Choroid plexus epithelial cell (primary cell): ENCODE results near the gene ABCA8.
"Not testable (repeated sequence)": the region's sequence is repeated elsewhere in the genome, so short reads cannot be mapped to it uniquely, and the experiment has no call there.

ENCODE experiments used
- DNase-seq: peaks from one replicate; pipeline ENCODE4 v3.0.0-alpha.2; 2010; ENCODE audit warnings: low read depth
- H3K4me3 ChIP-seq: 2 replicates; pipeline ENCODE4 v1.5.1; 2011; ENCODE audit warnings: low read depth, mild to moderate bottlenecking, control low read depth, low read length, moderate library complexity
- CTCF ChIP-seq: conservative IDR thresholded peaks from 2 replicates; pipeline ENCODE4 v1.5.1; 2011; ENCODE audit warnings: low read depth, mild to moderate bottlenecking, control low read depth, inconsistent platforms, low read length, moderate library complexity

ABCA8 gene

DNA sequence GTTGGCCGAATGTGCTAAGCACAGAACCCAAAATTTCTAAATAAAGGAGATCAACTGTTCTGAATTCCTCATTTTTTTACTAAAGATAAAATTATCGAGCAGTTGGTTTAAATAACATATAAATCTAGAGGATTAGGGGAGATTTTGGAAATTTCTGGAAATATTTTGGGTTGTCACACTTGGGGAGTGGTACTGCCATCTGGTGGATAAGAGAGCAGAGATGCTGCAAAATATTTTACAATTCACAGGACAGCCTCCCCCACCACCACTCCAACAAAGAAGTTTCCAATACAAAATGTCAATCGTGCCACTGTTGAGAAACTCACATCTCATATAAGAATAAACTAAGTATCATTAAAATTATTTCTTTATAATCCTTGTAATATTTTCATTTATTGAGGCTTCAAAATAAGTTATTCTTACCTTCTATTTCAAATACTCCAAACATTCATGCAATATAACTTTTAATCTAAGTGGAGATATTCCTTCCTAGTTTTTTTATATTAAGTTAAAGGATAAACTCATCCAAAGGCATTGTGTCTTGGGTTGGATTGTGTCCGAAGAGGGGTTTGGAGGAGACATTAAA is 17.0 kb upstream of the ABCA8 start:
- H3K4me3 ChIP-seq: no peak overlapping the region
- peak; percentile 77 for TF ChIP-seq CTCF
- peak; percentile 59 for DNase-seq

DNA sequence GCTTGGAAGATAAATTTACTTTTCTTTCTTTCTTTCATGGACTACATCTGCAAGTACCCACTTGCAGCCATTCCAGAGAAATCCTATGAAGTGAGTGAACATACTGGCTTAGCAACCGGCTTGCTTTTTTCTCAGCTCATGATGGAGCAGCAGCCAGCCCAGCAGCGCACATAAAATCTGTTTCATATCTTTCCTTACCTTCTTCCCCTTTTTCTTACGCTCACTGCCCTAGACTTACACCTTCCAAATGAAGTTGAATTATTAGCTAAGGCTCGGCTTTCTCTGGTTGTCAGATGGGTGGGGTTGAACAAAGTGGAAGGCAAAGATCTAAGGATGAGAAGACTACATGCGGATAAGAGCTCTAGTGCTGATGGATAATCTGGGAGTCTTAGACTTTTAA is 13.9 kb upstream of the ABCA8 start:
- DNase-seq: no peak
- TF ChIP-seq CTCF: no peak
- H3K4me3 ChIP-seq: no peak overlapping the region

DNA sequence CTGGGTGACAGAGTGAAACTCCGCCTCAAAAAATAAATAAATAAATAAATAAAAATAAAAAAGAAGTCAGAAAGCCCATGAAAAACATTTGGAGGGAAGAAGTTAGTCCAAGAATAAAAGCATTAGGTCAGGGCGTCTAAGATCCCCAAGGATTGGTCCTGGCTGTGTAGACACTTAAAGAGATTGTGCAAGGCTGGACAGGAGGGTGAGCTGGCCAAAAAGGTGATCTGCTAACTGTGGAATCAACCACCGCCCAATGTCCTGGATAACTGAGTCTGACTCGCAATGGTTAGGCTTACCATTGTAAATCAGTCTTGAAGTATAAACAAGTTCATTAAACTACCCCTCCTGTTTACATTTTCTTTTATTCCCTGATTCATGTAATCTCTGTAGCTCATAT is 8.8 kb upstream of the ABCA8 start:
- no peak overlapping the region for H3K4me3 ChIP-seq
- no peak for TF ChIP-seq CTCF
- DNase-seq: no peak

DNA sequence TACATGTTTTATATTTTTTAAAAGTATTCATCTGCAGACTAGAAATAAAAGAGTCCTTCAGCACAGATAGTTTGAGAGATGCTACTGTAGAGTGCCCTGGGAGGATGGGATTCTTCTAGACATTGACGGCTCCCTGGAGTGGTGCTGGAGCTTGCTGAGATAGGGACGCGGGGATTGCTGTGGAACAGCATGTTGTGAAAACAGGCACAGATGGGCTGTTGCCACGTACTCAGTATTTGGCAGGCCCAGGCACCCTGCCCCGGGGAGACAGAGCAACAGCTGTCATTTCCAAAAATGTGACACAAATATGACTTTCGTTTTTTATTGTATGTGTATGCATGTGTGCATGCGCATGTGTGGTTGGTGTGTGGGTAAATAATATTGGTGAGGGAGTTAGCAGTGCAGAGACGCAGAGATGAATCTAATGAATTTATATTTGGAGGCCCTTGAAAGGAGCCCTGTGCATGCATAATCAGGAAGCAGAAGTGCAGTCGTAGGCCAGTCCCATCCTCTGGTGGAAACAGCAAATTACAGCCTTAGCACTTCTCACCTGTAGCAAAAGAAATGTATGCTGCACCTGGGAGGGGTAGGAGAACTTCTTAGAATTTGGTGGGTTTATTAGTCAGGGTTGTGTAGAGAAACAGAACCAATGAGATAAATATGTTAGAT is 6.2 kb upstream of the ABCA8 start:
- no peak for TF ChIP-seq CTCF
- H3K4me3 ChIP-seq: no peak overlapping the region
- no peak for DNase-seq

- not testable (repeated sequence) for DNase-seq, H3K4me3 ChIP-seq
Measured at GRCh38 chr17:68959117-68959516, 3.9 kb upstream of the ABCA8 start.

GRCh38 chr17:68957944-68958343 is 2.8 kb upstream of the ABCA8 start:
- DNase-seq: no peak
- no peak overlapping the region for H3K4me3 ChIP-seq
- no peak for TF ChIP-seq CTCF

- peak; percentile 53 for DNase-seq
- H3K4me3 ChIP-seq: peak overlapping the region; percentile 51
- TF ChIP-seq CTCF: no peak
Measured at GRCh38 chr17:68954146-68954896, 871 bp downstream of the ABCA8 start.
